ENCODE results near the gene SLC6A3. TPM values are rescaled to one million over a fixed set of nuclear protein-coding genes. Genes with fewer than 3 reads are reported as not detected.

SLC6A3 gene
- total RNA-seq: not detected

DNA sequence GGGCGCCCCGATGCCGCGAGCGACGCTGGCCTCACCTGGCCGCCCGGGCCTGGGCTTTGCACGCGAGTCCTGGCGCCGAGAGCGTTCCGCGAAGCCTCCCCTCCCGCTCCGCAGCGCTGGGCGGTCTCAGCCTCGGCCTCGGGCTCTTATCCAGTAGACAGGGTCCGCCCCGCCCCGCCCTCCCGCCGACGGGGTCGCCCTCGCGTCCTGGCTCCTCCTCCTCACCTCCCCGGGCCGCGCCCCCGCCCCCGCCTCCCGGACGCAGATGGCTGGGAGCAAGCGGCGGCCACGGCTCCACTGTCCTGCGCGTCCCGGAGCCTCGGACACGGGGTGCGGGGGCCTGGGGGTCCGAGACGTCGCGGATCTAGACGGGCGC is at the start of gene SLC6A3:
SLC6A3 (minus strand) TSS at position 128 of the 376 bp plus-strand sequence. CDS start 2,243 bp downstream, outside the sequence.
- no peak within 1 kb of the TSS for H3K4me3 Mint-ChIP-seq
- H3K9me3 Mint-ChIP-seq: peaks cover under 1% of the 10 kb centered on the region
- ATAC-seq (replicated peaks): no peak
- H3K27ac Mint-ChIP-seq: no peak within 1 kb of the TSS
- H3K36me3 Mint-ChIP-seq (ENCODE audit: low read depth): no peaks in the 10 kb centered on the region
- H3K4me1 Mint-ChIP-seq: no peaks in the 10 kb centered on the region
- H3K27me3 Mint-ChIP-seq: peaks cover 32% of the 10 kb centered on the region

DNA sequence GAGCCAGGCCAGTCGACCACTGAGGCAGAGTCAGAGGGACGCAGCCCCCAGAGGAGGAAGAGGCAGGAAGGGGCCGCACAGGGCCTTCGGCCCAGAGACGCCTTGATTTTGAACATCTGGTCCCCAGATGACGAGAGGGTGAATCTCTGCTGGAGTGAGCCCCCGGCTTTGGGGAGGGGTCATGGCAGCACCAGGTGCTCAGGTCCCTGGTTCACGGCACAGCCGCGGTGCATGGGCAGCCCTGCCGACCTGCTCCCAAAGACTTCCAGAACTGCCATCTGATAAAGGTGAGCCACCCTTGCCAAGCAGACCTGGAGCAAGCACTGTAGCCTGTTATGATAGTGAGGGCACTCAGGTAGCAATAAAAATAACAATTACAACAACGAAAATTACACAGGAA is 48.7 kb upstream of the SLC6A3 start:
- no peak overlapping the region for H3K4me3 Mint-ChIP-seq

DNA sequence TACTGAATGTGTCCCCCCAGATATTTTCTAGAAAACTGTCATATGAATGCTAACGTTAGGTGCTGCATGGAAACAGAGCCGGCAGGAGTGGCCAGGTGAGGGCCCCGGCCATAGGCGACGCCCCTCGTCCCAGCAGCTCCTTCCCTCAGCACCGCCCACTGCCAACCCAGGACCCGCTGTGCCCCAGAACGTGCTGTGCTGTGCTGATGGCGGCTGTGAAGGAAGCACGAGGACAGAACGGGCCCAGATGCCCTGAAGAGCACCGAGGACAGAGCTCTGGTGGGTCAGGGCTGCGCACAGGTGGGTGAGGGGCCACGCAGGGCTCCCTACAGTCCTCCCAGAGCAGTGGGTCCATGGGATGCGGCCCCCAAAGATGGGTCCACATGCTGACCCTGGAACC is 48.2 kb upstream of the SLC6A3 start:
- Mint-ChIP-seq H3K9me3 (no peaks in the 10 kb centered on the region), H3K27ac (no peak overlapping the region), H3K27me3 (no peaks in the 10 kb centered on the region), H3K36me3 (ENCODE audit: low read depth) (peaks cover 69% of the 10 kb centered on the region), H3K4me3 (no peak overlapping the region), H3K4me1 (peaks cover 18% of the 10 kb centered on the region)
- no peak for ATAC-seq (replicated peaks)

More for the DNA sequence above, 48.7 kb upstream of the SLC6A3 start:
- Mint-ChIP-seq H3K36me3 (ENCODE audit: low read depth) (peaks cover 68% of the 10 kb centered on the region), H3K27me3 (no peaks in the 10 kb centered on the region), H3K27ac (no peak overlapping the region), H3K9me3 (no peaks in the 10 kb centered on the region), H3K4me1 (peaks cover 18% of the 10 kb centered on the region)
- no peak for ATAC-seq (replicated peaks)

DNA sequence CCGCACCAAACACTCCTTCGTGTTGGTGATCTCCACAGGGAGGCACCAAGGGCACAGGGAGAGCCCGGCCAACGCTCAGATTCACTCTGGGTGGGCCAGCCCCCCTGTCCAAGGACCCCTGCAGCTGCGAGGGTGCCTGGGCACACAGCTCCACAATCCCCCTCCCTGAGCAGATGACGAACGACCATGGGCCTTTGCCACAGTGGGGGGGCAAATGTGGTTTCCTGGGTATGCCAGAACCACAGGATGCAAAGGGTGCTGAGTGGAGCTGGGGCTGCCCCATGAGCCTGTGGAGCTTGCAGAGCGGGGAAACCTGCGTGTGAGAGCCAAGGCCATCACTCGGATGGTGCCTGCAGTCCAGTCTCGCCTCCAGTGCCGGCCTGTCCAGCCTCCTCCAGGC is 47.5 kb upstream of the SLC6A3 start:
- H3K4me3 Mint-ChIP-seq: no peak overlapping the region
- peaks cover 17% of the 10 kb centered on the region for H3K4me1 Mint-ChIP-seq
- ATAC-seq (replicated peaks): no peak
- no peaks in the 10 kb centered on the region for H3K9me3 Mint-ChIP-seq
- no peak overlapping the region for H3K27ac Mint-ChIP-seq
- peaks cover 72% of the 10 kb centered on the region for H3K36me3 Mint-ChIP-seq (ENCODE audit: low read depth)
- no peaks in the 10 kb centered on the region for H3K27me3 Mint-ChIP-seq

DNA sequence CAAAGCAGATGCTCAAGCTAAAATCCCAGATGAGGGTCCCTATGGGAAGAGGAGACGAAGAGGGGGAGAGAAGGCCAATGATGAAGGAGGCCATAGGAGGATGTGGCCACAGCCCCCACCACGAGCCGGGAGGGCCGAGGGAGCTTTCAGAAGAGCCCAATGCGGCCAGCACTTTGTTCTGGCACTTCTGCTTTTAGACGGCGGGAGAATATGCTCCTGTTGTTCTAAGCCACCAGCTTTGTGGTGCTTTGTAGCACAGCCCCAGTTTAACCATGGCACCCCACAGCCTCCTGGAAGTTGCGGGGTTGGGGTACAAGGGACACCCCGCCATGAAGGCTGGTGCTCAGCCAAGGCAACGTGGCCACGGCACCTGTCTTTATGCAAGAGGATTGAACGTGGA is 45.1 kb upstream of the SLC6A3 start:
- H3K36me3 Mint-ChIP-seq (ENCODE audit: low read depth): peaks cover 87% of the 10 kb centered on the region
- peak overlapping the region; percentile 89 for H3K27ac Mint-ChIP-seq
- peak overlapping the region; percentile 76 for H3K4me3 Mint-ChIP-seq
- no peaks in the 10 kb centered on the region for H3K9me3 Mint-ChIP-seq
- no peak for ATAC-seq (replicated peaks)
- no peaks in the 10 kb centered on the region for H3K27me3 Mint-ChIP-seq
- peaks cover 17% of the 10 kb centered on the region for H3K4me1 Mint-ChIP-seq

DNA sequence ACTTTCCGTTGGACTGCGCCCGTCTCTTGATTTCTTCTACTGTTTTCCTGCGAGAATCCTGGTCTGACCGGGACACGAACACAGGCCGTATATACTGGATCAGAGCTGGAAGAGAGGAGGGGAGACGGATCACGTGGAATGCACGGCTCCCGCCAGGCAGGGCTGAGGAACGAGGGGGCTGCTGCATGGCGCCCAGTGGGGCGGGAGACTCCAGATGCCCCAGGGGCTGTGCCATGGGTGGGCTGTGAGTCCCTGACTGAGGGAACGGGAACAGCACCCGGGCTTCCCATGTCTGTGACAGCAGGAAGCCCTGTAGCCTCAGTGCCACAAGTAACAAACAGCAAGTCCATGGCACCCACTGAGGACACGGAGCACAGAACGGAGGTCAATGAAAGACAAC is 44.5 kb upstream of the SLC6A3 start:
- Mint-ChIP-seq H3K36me3 (ENCODE audit: low read depth) (peaks cover 81% of the 10 kb centered on the region), H3K27ac (peak overlapping the region; percentile 89), H3K4me1 (peaks cover 17% of the 10 kb centered on the region), H3K4me3 (peak overlapping the region; percentile 76), H3K27me3 (no peaks in the 10 kb centered on the region), H3K9me3 (no peaks in the 10 kb centered on the region)
- no peak for ATAC-seq (replicated peaks)

DNA sequence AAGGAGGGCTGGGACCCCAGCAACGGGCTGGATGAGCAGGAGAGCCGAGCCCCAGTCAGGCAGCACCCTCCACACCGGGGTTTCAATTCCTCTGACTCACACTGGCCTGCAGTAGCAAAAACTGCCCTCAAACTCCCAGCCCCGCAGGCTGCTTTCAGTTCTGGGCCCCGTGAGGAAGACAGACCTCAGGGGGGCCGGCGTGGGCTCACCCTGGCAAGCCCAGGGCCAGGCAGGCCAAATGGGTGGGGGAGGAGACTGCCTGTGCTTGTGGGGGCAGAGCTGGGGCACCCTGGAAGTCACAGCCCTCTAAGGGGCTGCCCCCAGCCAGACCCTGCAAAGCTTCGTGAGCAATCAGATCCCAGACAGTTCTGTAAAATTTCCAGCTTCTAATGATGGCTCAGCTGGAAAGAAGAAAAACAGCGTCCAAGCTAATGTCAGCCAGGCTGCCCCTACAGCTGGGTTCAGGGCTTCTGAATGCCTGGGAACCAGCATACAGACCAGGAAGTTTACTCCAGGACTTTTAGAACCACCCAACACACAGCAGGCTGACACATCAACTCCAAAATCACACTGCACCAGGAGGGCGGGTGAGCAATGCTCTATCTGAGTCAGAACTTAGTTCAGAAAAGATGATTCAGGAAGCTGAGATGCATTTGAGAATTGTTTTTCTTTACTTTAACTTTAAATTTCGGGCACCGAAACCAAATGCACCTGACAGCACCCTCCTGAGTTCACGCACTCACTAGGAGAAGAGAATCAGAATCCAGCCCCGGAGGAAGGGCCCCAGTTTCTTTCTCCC is 43.8 kb upstream of the SLC6A3 start:
- H3K4me1 Mint-ChIP-seq: peaks cover 17% of the 10 kb centered on the region
- H3K27ac Mint-ChIP-seq: peak overlapping the region; percentile 89
- H3K9me3 Mint-ChIP-seq: no peaks in the 10 kb centered on the region
- H3K36me3 Mint-ChIP-seq (ENCODE audit: low read depth): peaks cover 76% of the 10 kb centered on the region
- H3K27me3 Mint-ChIP-seq: no peaks in the 10 kb centered on the region
- ATAC-seq (replicated peaks): peak; percentile 93
- peak overlapping the region; percentile 76 for H3K4me3 Mint-ChIP-seq

DNA sequence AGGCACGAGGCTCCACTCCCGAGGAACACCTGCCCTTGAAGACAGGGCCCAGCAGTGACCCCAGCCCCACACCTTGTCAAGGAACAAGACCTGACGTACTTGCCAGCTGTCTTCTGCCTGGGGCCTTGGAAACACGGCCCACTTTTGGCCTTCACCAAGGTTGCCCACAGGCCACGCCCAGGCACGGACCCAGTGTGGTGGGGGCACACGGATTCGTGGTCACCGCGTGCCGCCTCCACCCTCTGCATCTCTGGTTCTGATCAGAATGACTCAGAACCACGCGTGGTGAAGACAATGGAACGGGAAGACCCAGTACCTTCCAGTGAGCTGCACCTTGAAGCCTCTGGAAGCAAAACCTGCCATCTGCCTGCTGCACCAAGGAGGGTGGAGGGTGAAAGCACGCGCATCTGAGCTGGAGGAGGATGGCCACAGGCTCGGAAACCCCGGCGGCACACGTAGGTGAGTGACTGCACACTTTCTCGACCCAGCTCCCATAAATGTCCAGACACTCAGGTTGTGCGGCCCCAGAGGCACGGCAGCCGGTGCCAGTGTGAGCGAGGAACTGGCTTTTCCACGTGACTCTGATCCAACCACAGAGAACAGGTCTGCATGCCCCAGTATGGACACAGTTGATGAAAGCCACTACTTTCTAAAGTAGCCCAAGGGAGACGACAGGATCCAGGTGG is 42.0 kb upstream of the SLC6A3 start:
- Mint-ChIP-seq H3K27ac (no peak overlapping the region), H3K9me3 (no peaks in the 10 kb centered on the region), H3K36me3 (ENCODE audit: low read depth) (peaks cover 67% of the 10 kb centered on the region), H3K4me1 (peaks cover 17% of the 10 kb centered on the region), H3K4me3 (no peak overlapping the region), H3K27me3 (no peaks in the 10 kb centered on the region)
- no peak for ATAC-seq (replicated peaks)

DNA sequence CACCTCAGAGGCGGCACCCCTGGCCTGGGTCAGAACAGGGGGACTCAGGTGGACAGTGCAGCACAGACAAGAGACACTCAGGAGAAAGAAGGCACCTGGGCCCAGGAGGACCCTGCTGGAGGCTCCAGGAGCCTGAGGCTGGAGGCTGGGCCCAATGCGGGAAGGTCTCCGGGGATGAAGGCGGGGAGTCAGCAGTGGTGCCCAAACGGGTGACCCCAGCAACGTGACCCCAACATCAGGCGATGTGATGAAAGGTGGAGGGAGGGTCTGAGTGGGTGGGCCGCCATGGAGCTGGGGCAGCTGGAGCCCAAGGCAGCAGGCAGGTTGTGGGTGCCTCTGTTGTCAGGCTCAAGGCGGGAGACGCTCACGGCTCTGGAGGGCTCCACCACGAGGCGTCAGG is 41.0 kb upstream of the SLC6A3 start:
- no peak for ATAC-seq (replicated peaks)
- Mint-ChIP-seq H3K27me3 (no peaks in the 10 kb centered on the region), H3K4me1 (peaks cover 17% of the 10 kb centered on the region)

DNA sequence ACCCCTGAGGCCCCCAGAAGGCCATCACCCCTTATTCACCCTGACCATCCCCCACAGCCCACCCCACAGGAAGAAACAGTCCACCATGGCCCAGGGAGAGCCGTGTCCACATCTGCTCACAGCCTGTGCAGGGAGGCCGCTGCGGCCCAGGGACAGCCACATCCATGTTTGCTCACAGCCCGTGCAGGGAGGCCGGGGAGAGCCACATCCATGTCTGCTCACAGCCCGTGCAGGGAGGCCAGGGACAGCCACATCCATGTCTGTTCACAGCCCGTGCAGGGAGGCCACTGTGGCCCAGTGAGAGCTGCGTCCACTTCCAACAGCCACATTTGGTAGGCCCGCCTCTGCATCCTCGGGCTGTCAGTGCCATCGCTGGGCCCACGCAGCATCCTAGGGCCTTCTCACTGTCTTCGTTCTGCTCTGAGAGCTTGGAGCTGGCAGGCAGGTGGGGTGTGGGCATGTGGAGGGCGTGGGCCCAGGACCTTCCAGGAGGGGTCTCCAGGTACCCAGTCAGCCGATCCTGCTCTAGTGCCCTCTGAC is 40.4 kb upstream of the SLC6A3 start:
- Mint-ChIP-seq H3K36me3 (ENCODE audit: low read depth) (peaks cover 51% of the 10 kb centered on the region), H3K4me1 (peaks cover 13% of the 10 kb centered on the region), H3K9me3 (no peaks in the 10 kb centered on the region), H3K4me3 (no peak overlapping the region), H3K27me3 (no peaks in the 10 kb centered on the region), H3K27ac (no peak overlapping the region)
- ATAC-seq (replicated peaks): no peak

More for the DNA sequence above, 41.0 kb upstream of the SLC6A3 start:
- Mint-ChIP-seq H3K36me3 (ENCODE audit: low read depth) (peaks cover 57% of the 10 kb centered on the region), H3K4me3 (no peak overlapping the region), H3K9me3 (no peaks in the 10 kb centered on the region), H3K27ac (no peak overlapping the region)

DNA sequence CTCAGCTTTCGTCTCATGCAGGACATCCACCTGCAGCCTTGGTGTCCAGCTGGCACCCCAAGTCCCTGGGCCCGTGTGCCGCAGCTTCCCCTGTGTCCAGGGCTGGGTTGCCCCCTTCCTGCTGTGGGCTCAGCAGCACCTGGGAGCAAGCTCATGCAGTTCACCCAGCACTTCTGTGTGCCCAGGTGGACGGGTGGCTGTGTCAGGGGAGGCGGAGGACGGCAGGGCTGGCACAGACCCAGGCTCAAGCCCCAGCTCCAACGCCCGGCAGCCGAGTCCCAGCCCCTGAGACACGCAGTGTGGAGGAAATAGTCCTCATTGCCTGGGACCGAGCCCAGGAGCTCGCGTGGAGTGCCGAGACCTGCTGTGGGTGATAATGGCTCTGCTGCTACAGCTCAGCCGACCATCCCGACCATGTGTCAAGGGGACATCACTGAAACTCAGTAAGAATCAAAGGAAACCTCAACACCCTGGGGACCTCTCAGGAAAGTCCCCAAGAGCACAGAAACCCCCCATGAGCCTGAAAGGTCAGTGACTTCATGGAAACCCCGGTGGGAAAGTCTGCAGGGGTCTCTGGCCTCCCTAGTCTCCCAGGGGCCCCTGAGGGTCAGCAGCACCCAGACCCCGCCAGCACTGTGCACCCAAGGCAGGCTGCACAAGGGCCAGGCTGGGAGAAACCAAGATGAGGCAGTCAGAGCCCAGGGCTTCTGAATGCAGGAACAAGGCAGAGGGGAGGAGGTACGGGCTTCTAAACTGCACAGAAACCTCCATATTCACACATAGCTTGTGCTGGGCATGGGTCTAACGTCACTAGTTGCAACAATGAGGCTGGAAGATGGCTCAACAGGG is 39.7 kb upstream of the SLC6A3 start:
- Mint-ChIP-seq H3K27ac (no peak overlapping the region), H3K4me1 (peaks cover 13% of the 10 kb centered on the region), H3K27me3 (no peaks in the 10 kb centered on the region), H3K9me3 (no peaks in the 10 kb centered on the region), H3K36me3 (ENCODE audit: low read depth) (peaks cover 47% of the 10 kb centered on the region), H3K4me3 (no peak overlapping the region)
- ATAC-seq (replicated peaks): no peak

DNA sequence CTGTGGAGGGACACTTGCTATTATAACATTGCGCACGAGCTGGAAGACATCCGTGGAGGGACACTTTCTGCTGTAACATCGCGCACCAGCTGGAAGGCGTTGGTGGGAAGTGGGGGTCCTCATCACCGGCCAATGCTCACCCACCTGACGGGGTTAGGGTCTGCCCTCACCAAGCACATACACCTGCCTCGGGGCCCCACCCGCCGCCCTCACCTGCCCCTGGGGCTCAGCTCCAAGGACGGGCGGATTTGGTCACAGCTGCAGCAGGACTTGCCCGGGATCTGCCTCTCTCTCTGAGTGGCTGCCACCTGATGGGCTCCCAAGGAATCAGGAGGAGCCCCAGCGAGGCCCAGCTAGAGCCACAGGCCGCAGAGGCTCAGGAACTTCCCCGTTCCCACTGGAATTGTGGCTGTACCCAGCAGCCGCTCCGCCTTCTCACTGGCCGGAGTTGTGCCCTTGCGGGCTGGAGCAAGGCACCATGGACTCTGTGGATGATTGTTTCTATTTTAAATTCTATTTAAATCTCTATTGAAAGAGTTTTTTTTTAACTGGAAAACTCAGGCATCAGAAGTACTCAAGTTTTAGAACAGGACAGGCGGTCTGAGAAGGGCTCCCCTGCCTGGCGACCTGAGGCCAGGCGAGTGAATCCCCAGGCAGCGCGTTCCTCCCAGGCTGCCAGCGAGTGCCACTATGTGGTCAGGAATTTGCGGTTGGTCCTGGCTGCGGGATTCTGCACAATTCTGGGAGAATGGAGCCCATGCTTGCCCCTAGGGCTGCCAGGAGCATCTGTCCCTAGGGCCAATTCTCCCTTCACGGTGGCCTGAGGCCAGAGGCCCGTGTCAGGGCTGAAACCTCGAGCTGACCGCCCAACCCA is 38.9 kb upstream of the SLC6A3 start:
- ATAC-seq (replicated peaks): no peak
- Mint-ChIP-seq H3K27me3 (no peaks in the 10 kb centered on the region), H3K36me3 (ENCODE audit: low read depth) (peaks cover 42% of the 10 kb centered on the region)

DNA sequence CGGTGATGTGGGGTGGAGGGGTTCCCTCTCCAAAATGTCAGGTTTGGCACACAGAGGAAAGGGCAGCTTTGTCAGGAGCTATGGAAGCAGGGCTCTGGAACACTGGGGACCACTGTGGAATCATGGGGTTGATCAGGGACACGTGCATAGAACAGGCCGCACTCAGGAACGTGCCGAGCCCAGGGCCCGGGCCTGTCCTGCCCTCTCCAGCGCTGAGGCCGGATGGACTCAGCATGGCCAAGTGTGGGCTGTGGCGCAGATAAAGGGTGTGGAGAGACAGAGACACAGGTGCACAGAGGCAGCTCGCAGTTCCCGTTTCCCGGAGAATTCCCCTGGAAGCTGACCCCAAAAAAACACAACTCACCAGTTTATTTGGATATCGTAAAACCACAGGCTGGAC is 37.8 kb upstream of the SLC6A3 start:
- Mint-ChIP-seq H3K4me1 (no peaks in the 10 kb centered on the region), H3K36me3 (ENCODE audit: low read depth) (peaks cover 45% of the 10 kb centered on the region), H3K27me3 (no peaks in the 10 kb centered on the region), H3K27ac (no peak overlapping the region), H3K9me3 (no peaks in the 10 kb centered on the region), H3K4me3 (no peak overlapping the region)
- ATAC-seq (replicated peaks): no peak

More for the DNA sequence above, 38.9 kb upstream of the SLC6A3 start:
- H3K4me3 Mint-ChIP-seq: no peak overlapping the region
- H3K9me3 Mint-ChIP-seq: no peaks in the 10 kb centered on the region
- H3K4me1 Mint-ChIP-seq: peaks cover 5% of the 10 kb centered on the region
- H3K27ac Mint-ChIP-seq: no peak overlapping the region
